ENCODE results near the gene SGMS1.

DNA sequence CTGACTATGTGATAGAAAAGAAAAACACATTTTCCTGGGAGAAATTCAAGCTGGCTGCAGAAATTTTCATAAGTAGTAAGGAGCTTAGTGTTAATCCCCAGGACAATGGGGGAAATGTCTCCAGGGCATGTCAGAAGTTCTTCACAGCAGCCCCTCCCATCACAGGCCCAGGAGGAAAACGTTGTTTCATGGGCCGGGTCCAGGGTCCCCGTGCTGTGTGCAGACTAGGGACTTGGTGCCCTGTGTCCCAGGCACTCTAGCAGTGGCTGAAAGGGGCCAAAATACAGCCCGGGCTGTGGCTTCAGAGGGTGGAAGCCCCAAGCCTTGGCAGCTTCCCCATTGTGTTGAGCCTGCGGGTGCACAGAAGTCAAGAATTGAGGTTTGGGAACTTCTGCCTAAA lies 273.4 kb downstream of the SGMS1 start:
- TF ChIP-seq EZH2 (IDR thresholded peaks at IDR 0.05; ENCODE audit: insufficient read depth, low read length) = no peak
- TF ChIP-seq, protein P1, sequence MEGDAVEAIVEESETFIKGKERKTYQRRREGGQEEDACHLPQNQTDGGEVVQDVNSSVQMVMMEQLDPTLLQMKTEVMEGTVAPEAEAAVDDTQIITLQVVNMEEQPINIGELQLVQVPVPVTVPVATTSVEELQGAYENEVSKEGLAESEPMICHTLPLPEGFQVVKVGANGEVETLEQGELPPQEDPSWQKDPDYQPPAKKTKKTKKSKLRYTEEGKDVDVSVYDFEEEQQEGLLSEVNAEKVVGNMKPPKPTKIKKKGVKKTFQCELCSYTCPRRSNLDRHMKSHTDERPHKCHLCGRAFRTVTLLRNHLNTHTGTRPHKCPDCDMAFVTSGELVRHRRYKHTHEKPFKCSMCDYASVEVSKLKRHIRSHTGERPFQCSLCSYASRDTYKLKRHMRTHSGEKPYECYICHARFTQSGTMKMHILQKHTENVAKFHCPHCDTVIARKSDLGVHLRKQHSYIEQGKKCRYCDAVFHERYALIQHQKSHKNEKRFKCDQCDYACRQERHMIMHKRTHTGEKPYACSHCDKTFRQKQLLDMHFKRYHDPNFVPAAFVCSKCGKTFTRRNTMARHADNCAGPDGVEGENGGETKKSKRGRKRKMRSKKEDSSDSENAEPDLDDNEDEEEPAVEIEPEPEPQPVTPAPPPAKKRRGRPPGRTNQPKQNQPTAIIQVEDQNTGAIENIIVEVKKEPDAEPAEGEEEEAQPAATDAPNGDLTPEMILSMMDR (IDR thresholded peaks at IDR 0.05; ENCODE audit: insufficient read depth, low read depth, low read length) = no peak
